GM12878 (cell line): ENCODE data around the gene GMCL2. TPM values are rescaled to one million over a fixed set of nuclear protein-coding genes. Genes with fewer than 3 reads are reported as not detected.

Experiments
- ATF7 ChIP-seq: fragments of 450-650 bp; IDR thresholded peaks from 2 replicates; pipeline ENCODE4 v1.6.1; 2016; ENCODE audit warnings: low read depth, mild to moderate bottlenecking
- BHLHE40 ChIP-seq, 2 experiments: fragments of 450-650 bp in 1 of 2; IDR thresholded peaks; 2 replicates each; pipeline ENCODE4 v1.6.1; 2011 to 2017; ENCODE audit warnings: low read depth in 2 of 2, borderline replicate concordance in 1 of 2, improper control_type of control experiment in 1 of 2, low read length in 1 of 2, mild to moderate bottlenecking in 1 of 2
- CREB1 ChIP-seq: IDR thresholded peaks from 2 replicates; pipeline ENCODE4 v1.6.1; 2012; ENCODE audit warnings: low read depth, mild to moderate bottlenecking, inconsistent platforms
- EGR1 ChIP-seq, 2 experiments: IDR thresholded peaks; 1 replicate in 1 of 2; 2 replicates in 1 of 2; pipeline ENCODE4 v1.6.1; 2011 to 2012; ENCODE audit warnings: low read depth in 2 of 2, low read length in 2 of 2, borderline replicate concordance in 1 of 2, mild to moderate bottlenecking in 1 of 2, moderate library complexity in 1 of 2
- KLF5 ChIP-seq: fragments of 450-650 bp; IDR thresholded peaks from 2 replicates; pipeline ENCODE4 v1.6.1; 2014; ENCODE audit warnings: mild to moderate bottlenecking; ENCODE audit not compliant: partially characterized antibody
- MXI1 ChIP-seq: fragments of 150-350 bp; IDR thresholded peaks from 2 replicates; pipeline ENCODE4 v1.6.1; 2011; ENCODE audit warnings: low read depth, mild to moderate bottlenecking, inconsistent platforms, low read length, improper control_type of control experiment
- NFYB ChIP-seq: IDR thresholded peaks from 2 replicates; pipeline ENCODE4 v1.6.1; 2011; ENCODE audit warnings: low read depth, mild to moderate bottlenecking, low read length, improper control_type of control experiment, moderate library complexity; ENCODE audit not compliant: insufficient read depth
- NR2C1 ChIP-seq: fragments of 450-650 bp; IDR thresholded peaks from 2 replicates; pipeline ENCODE4 v1.6.1; 2017; ENCODE audit warnings: antibody characterized with exemption, mild to moderate bottlenecking, moderate library complexity
- PML ChIP-seq: IDR thresholded peaks from 2 replicates; pipeline ENCODE4 v1.6.1; 2012; ENCODE audit warnings: low read length, inconsistent platforms
- POLR2AphosphoS2 ChIP-seq: IDR thresholded peaks from 2 replicates; pipeline ENCODE4 v1.6.1; 2011; ENCODE audit warnings: low read depth, mild to moderate bottlenecking, low read length, improper control_type of control experiment, moderate library complexity
- RAD21 ChIP-seq: IDR thresholded peaks from 2 replicates; pipeline ENCODE4 v1.6.1; 2011; ENCODE audit warnings: mild to moderate bottlenecking, low read depth, low read length, moderate library complexity; ENCODE audit not compliant: insufficient read depth
- RAD51 ChIP-seq: fragments of 450-650 bp; IDR thresholded peaks from 2 replicates; pipeline ENCODE4 v1.6.1; 2016; ENCODE audit warnings: moderate library complexity, mild to moderate bottlenecking, inconsistent platforms
- RB1 ChIP-seq: fragments of 450-650 bp; formaldehyde crosslinking; IDR thresholded peaks from 2 replicates; pipeline ENCODE4 v1.6.1; 2017; ENCODE audit warnings: mild to moderate bottlenecking, borderline replicate concordance
- SMC3 ChIP-seq: IDR thresholded peaks from 2 replicates; pipeline ENCODE4 v1.6.1; 2011; ENCODE audit warnings: low read length, improper control_type of control experiment, borderline replicate concordance
- SREBF1 ChIP-seq: IDR thresholded peaks from 2 replicates; pipeline ENCODE4 v1.6.1; 2012; ENCODE audit warnings: mild to moderate bottlenecking, low read length
- WRNIP1 ChIP-seq: IDR thresholded peaks from 2 replicates; pipeline ENCODE4 v1.6.1; 2011; ENCODE audit warnings: low read depth, low read length, improper control_type of control experiment, borderline replicate concordance
- YBX1 ChIP-seq: fragments of 450-650 bp; IDR thresholded peaks from 2 replicates; pipeline ENCODE4 v1.6.1; 2016; ENCODE audit warnings: antibody characterized with exemption
- ZNF274 ChIP-seq: IDR thresholded peaks from one replicate; pipeline ENCODE4 v1.8.0; 2011; ENCODE audit not compliant: insufficient read length, insufficient read depth
- polyA plus RNA-seq, 11 experiments: library from polyadenylated mRNA; depleted of rRNA in 4 of 11; unstranded in 6 of 11; stranded (reverse) in 5 of 11; fragments of >200 nt; fragmentation: Nextera tagmentation in 4 of 11; fragmentation: Illumina TruSeq in 1 of 11; extraction: Ambion mirVana in 4 of 11; extraction: Trizol in 1 of 11; gene quantifications; 1 replicate in 1 of 11; 2 replicates in 10 of 11; pipeline versions ENCODE4 v1.2.1 to v1.2.3, GENCODE V29; 2011 to 2016; ENCODE audit warnings: inconsistent platforms in 2 of 11, missing spikeins in 2 of 11, low read depth in 1 of 11
- total RNA-seq, 4 experiments: library from RNA; depleted of rRNA in 3 of 4; stranded (reverse); fragments of >200 nt in 3 of 4; fragmentation: Illumina TruSeq in 1 of 4; extraction: Trizol in 1 of 4; gene quantifications; 2 replicates each; pipeline versions ENCODE4 v1.2.1 to v1.2.3, GENCODE V29; 2013 to 2021
- TF ChIP-seq, protein P1 (sequence below): fragments of 450-650 bp; IDR thresholded peaks from 2 replicates; pipeline ENCODE4 v1.6.1; 2014; ENCODE audit warnings: mild to moderate bottlenecking
- TF ChIP-seq, protein P2 (sequence below): IDR thresholded peaks from 2 replicates; pipeline ENCODE4 v1.6.1; 2011; ENCODE audit warnings: mild to moderate bottlenecking, low read depth, low read length, moderate library complexity; ENCODE audit not compliant: insufficient replicate concordance
- TF ChIP-seq, protein P3 (sequence below): fragments of 450-650 bp; formaldehyde crosslinking; IDR thresholded peaks from 2 replicates; pipeline ENCODE4 v1.5.0; 2022; ENCODE audit warnings: mild to moderate bottlenecking, missing genetic modification characterization
- TF ChIP-seq, protein P4 (sequence below): IDR thresholded peaks from 2 replicates; pipeline ENCODE4 v1.6.1; 2011; ENCODE audit warnings: borderline replicate concordance, low read depth, mild to moderate bottlenecking, moderate library complexity, low read length; ENCODE audit not compliant: insufficient read depth, poor library complexity, severe bottlenecking

The GMCL2 gene
- total and polyA plus RNA-seq, 10 of the 15 experiments (the other 5 are each of a cell fraction or from before 2014, with no cell fraction given), result 0.07 TPM; not detected in 9

DNA sequence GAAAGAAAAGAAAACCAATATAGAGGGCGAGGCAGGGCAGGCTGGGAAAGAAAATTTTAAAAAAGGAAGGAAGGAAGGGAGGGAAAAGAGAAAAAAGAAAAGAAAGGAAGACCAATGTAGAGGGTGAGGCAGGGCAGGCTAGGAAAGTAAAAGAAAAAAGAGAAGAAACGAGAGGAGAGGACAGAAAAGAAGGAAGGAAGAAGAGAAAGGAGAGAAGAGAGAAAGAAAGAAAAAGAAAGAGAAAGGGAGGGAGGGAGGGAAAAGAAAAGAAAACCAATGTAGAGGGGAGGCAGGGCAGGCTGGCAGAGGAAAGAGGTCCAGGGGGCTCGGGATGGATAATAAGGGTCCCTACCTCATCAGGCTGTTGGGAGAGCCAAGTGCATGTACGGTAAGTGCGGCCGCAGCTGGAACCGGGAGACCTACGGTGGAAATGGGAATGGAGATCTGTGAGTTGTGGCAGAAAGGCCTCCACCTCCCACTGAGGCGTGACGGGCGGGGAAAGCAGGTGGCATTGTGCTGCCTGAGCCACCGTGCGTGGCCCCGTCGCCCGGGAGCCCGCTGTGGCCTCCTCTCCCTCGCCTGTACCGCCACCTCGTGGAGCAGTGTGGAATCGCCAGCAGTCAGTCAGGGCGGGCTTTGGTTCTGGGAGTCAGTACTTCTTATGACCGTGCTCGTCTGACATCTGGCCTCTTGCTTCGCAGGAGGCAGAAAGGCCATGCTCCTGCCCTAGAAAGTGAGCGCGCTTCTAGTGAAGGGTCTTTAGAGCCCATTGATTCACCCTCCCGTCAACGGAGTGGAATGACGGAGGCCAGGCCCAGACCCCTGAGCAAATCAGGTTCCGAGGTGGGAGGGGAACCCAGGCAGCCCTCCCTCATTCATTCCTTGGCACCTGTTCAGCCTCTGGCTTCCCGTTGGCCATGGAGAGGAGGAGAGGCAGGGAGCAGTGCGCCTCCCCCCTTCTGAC, 23.1 kb downstream of the GMCL2 start (continued):
- TF ChIP-seq, protein P1, sequence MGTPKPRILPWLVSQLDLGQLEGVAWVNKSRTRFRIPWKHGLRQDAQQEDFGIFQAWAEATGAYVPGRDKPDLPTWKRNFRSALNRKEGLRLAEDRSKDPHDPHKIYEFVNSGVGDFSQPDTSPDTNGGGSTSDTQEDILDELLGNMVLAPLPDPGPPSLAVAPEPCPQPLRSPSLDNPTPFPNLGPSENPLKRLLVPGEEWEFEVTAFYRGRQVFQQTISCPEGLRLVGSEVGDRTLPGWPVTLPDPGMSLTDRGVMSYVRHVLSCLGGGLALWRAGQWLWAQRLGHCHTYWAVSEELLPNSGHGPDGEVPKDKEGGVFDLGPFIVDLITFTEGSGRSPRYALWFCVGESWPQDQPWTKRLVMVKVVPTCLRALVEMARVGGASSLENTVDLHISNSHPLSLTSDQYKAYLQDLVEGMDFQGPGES, result peak; percentile 53; the same call in 1 of the 2 replicates
- TF ChIP-seq SREBF1 (no peak), BHLHE40 (IDR thresholded peaks at IDR 0.05; ENCODE audit: borderline replicate concordance in 1 of 2, low read depth in 2 of 2, low read length in 1 of 2) (peak; percentile 42 to 58; a peak in 2 of 4 replicates), PML (no peak), RB1 (peak; percentile 81; the same call in 1 of the 2 replicates), NR2C1 (no peak), RAD21 (peak; percentile 99), POLR2AphosphoS2 (no peak), EGR1 (IDR thresholded peaks at IDR 0.05; ENCODE audit: borderline replicate concordance in 1 of 2, low read depth in 2 of 2, low read length in 2 of 2) (no peak), KLF5 (peak; percentile 42), NFYB (no peak), SMC3 (peak; percentile 98), ATF7 (no peak), ZNF274 (no peak), YBX1 (no peak), MXI1 (0 out of 2 replicates have a peak, but pooled peaks have one; percentile 50), WRNIP1 (no peak), CREB1 (no peak), RAD51 (no peak)
- TF ChIP-seq, protein P2, sequence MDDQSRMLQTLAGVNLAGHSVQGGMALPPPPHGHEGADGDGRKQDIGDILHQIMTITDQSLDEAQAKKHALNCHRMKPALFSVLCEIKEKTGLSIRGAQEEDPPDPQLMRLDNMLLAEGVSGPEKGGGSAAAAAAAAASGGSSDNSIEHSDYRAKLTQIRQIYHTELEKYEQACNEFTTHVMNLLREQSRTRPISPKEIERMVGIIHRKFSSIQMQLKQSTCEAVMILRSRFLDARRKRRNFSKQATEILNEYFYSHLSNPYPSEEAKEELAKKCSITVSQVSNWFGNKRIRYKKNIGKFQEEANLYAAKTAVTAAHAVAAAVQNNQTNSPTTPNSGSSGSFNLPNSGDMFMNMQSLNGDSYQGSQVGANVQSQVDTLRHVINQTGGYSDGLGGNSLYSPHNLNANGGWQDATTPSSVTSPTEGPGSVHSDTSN, result peak; percentile 29
- TF ChIP-seq, protein P3, sequence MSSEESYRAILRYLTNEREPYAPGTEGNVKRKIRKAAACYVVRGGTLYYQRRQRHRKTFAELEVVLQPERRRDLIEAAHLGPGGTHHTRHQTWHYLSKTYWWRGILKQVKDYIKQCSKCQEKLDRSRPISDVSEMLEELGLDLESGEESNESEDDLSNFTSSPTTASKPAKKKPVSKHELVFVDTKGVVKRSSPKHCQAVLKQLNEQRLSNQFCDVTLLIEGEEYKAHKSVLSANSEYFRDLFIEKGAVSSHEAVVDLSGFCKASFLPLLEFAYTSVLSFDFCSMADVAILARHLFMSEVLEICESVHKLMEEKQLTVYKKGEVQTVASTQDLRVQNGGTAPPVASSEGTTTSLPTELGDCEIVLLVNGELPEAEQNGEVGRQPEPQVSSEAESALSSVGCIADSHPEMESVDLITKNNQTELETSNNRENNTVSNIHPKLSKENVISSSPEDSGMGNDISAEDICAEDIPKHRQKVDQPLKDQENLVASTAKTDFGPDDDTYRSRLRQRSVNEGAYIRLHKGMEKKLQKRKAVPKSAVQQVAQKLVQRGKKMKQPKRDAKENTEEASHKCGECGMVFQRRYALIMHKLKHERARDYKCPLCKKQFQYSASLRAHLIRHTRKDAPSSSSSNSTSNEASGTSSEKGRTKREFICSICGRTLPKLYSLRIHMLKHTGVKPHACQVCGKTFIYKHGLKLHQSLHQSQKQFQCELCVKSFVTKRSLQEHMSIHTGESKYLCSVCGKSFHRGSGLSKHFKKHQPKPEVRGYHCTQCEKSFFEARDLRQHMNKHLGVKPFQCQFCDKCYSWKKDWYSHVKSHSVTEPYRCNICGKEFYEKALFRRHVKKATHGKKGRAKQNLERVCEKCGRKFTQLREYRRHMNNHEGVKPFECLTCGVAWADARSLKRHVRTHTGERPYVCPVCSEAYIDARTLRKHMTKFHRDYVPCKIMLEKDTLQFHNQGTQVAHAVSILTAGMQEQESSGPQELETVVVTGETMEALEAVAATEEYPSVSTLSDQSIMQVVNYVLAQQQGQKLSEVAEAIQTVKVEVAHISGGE (CRISPR knock-in tag), result no peak
- TF ChIP-seq, protein P4, sequence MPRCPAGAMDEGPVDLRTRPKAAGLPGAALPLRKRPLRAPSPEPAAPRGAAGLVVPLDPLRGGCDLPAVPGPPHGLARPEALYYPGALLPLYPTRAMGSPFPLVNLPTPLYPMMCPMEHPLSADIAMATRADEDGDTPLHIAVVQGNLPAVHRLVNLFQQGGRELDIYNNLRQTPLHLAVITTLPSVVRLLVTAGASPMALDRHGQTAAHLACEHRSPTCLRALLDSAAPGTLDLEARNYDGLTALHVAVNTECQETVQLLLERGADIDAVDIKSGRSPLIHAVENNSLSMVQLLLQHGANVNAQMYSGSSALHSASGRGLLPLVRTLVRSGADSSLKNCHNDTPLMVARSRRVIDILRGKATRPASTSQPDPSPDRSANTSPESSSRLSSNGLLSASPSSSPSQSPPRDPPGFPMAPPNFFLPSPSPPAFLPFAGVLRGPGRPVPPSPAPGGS, result no peak
